ENCODE data around the gene KLHL28. TPM values are rescaled to one million over a fixed set of nuclear protein-coding genes. Genes with fewer than 3 reads are reported as not detected.

The KLHL28 gene, protein sequence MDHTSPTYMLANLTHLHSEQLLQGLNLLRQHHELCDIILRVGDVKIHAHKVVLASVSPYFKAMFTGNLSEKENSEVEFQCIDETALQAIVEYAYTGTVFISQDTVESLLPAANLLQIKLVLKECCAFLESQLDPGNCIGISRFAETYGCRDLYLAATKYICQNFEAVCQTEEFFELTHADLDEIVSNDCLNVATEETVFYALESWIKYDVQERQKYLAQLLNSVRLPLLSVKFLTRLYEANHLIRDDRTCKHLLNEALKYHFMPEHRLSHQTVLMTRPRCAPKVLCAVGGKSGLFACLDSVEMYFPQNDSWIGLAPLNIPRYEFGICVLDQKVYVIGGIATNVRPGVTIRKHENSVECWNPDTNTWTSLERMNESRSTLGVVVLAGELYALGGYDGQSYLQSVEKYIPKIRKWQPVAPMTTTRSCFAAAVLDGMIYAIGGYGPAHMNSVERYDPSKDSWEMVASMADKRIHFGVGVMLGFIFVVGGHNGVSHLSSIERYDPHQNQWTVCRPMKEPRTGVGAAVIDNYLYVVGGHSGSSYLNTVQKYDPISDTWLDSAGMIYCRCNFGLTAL
- total RNA-seq: 56.0 TPM

DNA sequence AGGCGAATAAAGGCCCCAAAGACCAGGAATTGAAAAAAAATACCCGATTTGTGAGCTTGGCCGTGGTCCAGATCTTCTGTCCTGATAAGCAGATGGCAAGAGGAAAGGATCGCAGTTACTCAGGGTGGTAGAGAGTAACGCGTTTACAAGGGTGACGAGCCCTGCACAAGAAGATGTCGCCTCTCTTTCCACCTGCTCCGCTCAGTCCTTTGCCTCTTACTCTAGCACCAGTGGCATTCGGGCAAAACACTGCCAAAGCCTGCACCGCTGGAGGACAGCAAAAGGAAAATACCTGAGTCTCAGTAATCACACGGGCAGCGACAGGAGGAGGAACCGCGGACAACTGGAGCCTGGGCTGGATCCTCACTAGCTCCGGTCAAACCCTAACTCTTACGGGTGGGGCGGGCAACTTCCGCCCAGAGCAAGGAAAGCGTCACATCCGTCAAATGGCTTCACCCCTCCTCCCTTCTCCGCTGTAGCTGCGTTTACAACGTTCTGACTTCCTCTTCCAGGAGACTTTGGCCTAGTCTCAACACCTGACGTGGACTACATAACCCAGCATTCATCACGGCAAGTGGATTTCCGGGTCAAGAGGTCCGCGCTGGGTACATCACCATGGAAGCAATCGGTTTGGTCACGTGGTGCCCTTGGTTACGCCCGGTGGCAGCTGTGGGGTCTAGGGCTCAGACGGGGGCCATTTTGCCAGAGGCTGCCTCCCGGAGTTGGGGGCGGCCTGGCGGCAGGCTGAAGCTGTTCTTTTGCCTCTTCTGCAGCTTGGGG, at the start of gene KLHL28, which contains the start of gene TOGARAM1:
KLHL28 (minus strand) TSS at position 394 of the 780 bp plus-strand sequence. CDS start 16,019 bp downstream, outside the sequence.
TOGARAM1 (plus strand) TSS at position 637 of the 780 bp plus-strand sequence. CDS start 232 bp downstream, outside the sequence.
- DNase-seq: peak; percentile 99

DNA sequence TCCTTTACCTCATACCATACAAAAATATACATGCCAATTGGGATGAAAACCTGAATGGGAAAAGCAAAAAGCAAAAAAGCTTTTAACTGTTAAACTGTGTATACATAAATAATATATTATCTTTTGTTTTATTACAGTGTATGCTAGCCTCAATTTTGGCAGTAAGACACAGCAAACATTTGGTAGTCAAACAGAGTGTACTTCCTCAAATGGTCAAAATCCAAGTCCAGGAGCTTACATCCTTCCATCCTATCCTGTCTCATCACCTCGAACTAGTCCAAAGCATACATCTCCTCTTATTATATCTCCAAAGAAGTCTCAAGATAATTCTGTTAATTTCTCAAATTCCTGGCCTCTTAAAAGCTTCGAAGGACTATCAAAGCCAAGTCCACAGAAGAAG, 42.2 kb upstream of the KLHL28 start:
- no peak for DNase-seq

DNA sequence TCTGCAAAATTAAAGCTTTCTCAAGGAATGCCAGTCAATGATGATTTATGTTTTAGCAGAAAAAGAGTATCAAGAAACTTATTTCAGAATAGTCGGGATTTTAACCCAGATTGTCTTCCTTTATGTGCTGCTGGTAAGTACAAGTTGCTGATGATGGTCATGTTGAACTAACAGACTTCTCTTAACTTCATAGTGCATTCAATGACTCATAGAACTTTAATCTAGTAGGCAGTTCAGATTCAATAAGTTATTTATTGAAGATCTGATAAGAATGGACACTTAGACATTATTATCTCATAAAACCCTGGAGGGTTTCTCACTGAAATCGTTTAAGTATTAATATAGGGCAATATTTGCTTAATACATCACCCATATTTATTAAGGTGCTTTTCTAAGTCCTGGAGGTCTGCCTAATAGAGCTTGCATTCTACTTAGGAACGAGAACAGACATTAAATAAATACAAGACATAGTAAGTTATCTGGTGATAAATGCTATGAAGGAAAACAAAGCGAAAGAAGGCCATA, 34.1 kb upstream of the KLHL28 start:
- DNase-seq: no peak

DNA sequence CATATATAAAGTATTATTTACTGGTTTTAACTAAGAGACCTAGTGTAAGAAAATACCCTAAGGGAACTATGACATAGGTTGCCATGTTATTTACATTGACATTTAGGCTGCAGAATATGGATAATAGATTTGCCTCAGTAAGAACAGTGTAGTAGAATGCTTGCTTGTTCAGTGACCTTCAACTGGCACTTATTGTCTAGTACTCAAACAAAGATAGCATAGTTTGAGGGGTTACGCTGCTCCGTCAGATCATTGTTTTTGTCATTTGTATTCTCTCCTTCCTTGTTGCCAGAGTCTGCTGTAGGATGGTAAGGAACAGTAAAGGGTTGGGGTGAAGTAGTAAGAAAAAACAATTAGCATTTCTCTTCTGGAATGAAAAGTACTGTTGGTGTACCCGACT, 33.4 kb upstream of the KLHL28 start:
- no peak for DNase-seq

DNA sequence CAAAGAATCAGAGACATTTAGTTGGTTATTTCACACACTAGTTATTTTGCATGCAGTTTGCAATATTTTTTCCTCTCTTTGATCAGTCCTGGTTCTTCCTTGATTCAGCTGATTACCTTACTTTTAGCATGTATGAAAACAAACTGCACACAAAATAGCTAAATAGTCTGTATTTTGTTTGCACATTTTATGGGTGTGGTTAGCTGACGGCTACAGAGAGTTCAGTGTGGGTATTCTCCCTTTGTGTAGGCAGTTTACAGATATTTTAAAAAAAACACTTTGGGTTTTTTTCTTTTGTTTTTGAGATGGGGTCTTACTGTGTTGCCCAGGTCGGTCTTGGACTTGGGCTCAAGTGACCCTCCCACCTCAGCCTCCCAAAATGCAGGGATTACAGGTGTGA, 28.8 kb upstream of the KLHL28 start:
- DNase-seq: no peak

DNA sequence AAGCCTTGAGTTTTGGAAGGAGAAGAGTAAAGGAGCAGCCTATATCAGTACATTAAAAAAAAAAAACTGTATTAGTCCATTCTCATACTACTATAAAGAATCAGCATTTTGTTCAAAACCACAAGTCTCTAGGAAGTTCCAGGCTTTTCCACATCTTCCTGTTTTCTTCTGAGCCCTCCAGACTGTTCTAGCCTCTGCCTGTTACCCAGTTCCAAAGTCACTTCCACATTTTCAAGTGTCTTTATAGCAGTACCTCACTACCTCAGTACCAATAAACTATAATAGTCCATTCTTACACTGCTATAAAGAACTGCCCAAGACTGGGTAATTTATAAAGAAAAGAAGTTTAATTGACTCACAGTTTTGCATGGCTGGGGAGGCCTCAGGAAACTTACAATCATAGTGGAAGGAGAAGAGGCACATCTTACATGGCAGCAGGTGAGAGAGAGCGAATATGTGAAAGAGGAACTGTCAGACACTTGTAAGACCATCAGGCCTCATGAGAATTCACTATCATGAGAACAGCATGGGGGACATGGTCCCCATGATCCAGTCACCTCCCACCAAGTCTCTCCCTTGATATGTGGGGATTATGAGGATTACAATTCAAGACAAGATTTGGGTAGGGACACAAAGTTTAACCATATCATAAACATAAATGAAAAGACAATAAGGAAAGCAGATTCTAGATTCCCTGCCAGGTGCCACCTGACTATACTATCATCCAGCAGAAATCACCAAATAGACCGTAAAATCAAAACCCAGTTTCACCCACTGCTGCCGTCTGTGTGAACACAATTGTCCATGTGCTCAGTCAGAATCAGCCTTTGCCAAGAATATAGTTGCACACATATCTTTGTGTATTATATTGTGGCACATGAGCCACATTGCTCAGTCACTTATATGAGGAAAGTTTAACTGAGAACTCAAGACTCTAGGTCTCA, 28.0 kb upstream of the KLHL28 start:
- DNase-seq: no peak

DNA sequence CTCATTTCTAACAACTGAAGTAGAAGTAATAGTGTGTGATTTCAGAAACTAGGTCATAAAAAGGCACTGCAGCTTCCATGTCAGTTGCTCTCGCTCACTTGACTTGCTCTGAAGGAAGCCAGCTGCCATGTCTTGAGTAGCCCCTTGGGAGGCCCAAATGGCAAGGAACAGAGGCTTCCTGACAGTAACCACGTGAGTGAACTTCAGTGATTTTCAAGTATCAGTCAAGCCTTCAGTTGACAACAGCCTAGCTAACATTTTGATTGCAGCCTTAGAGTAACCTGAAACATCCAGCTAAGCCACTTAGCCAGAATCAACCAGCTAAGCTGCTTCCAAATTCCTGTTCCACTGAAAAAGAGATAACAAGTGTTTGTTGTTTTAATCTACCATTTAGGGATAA, 26.9 kb upstream of the KLHL28 start:
- DNase-seq: no peak

DNA sequence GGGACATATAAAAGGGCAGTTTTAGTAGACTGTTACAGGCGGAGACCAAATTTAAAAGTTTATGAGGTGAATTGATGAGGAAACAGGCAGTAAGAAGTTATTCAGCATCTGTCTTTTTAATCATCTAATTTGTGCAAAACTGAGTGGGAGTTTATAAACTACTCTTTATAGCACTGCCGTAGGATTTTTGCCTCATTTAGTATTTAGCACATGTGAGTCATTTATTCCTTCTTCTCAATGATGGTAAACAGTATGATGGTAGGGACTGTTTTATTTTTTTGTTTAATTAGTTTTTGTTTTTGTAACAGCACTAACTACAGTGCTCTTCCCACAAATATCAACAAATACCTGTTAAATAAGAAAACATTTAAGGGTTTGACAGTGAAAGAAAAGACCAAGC, 20.8 kb upstream of the KLHL28 start:
- no peak for DNase-seq

DNA sequence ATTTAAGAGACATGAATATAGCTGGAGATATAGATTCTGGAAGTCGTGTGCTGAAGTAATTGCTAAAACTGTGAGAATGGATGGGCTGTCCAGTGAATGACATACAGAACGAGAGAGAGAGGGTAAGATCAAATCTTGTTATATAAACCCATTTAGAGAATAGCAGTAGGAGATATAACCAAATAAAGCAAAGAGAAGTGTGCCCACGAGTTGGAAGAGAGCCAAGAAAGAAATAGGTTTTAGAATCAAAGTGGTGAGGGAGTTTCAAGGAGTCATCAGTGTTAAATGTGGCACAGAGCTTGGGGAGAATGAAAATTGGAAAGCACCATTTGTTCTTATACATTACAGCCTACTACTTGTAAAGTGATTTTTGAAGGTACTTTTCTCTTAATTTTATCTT, 19.5 kb upstream of the KLHL28 start:
- DNase-seq: no peak

DNA sequence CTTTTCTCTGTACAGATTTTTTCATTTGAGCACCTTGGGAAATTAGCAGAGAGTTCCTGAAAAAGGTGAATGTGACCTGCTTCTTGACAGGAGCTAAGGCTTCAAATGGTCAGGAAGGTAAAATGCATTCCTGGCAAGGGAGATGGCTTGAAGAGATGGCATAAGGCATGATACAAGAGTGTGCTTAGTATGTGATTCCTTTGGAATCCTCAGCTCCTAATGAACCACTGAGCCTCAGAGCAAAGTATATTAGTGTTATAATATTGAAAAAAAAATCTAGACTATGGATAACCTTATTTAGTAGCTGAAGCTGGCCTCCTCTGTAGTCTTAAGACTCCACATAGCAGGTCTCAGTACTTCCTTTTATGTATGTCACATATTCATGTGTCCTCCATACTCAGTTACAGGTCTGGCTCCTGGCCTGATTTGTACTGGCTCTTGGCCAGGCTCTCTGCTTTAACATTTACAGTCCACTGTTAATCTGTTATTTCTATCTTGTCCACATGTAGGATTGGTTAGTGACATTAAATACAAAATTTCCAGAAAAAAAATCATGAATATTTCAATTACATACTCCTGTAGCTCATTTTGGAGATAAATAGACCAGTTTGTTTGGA, 18.1 kb upstream of the KLHL28 start:
- no peak for DNase-seq

DNA sequence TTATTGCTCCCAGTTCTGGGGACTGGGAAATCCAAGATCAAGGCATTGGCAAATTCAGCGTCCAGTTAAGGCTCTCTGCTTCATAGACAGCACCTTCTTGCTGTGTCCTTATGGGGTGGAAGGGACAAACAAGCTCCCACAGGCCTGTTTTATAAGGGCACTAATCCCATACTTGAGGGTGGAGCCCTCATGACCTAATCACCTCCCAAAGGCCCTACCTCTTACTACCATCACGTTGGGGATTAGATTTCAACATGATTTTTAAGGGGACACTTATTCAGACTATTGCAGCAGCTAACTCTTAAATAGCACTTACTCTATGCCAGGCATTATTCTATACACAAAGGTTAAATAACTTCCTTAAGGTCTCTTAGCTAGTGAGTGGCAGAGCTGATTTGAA, 17.5 kb upstream of the KLHL28 start:
- DNase-seq: no peak

DNA sequence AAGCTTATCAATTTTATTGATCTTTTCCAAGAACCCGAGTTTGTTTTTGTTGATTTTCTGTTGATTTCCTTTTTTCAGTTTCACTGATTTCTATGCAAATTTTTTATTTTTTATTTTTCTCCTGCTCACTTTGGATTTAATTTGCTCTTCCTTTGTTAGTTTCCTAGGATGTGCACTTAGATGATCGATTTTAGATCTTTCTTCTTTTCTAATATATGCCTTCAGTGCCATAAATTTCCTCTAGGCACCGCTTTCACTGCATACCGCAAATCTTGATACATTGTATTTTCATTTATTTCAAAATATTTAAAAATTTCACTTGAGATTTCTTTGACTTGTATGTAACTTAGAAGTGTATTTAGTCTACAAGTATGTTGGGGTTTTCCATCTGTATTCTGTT, 9.7 kb upstream of the KLHL28 start:
- DNase-seq: no peak

DNA sequence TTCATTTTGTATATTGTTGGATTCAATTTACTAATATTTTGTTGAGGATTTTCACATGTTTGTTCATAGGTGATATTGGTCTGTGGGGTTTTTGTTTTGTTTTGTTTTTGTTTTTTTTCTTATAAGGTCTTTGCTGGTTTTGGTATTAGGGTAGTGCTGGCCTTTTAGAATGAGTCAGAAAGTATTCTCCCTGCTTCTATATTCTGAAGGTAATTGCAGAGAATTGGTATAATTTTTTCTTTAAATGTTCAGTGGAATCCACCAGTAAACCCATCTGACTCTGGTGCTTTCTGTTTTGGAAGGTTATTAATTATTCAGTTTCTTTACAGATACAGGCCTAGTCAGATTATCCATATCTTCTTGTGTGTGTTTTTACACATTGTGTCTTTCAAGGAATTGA, 9.2 kb upstream of the KLHL28 start:
- DNase-seq: no peak

DNA sequence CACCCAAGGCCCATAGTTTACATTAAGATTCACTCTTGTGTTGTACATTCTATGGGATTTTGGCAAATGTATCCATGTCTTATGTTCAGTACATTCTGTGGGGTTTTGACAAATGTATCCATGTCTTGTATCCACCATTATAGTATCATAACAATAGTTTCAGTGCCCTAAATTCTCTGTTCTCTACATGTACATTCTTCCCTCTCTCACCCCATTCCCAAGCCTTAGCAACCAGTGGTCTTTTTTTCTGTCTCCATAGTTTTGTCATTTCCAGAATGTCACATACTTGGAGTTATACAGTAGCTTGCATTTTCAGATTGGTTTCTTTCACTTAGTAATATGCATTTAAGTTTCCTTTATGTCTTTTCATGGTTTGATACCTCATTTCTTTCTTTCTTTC, 7.0 kb upstream of the KLHL28 start:
- DNase-seq: no peak

DNA sequence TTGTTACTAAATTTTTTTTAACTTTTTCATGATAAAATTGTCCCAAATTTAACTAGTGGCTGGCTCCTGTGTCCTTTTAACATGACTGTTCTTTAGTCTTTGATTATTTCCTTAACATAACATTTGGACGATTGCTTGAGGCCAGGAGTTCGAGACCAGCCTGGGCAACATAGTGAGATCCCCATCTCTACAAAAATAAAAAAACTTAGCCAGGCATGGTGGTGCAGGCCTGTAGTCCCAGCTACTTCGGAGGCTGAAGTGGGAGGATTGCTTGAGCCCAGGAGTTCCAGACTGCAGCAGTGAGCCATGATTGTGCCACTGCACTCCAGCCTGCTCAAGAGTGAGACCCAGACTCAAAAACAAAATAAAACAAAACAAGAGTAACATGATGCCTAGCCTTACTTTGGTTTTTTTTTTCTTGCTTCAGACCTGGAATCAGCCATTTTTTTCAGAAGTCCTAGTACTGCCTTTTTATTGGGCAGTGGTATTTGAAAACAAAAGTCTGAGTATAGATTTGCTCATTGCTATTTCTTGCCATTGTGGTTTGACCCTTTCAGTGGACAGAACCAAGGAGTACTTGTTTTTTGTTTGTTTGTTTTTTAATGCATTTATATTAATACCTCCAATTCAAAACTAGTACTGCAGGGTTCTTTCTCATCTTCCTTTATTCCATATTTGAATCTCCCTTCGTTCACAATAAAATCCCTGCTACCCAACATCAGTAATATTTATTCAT, 5.0 kb upstream of the KLHL28 start:
- DNase-seq: no peak

DNA sequence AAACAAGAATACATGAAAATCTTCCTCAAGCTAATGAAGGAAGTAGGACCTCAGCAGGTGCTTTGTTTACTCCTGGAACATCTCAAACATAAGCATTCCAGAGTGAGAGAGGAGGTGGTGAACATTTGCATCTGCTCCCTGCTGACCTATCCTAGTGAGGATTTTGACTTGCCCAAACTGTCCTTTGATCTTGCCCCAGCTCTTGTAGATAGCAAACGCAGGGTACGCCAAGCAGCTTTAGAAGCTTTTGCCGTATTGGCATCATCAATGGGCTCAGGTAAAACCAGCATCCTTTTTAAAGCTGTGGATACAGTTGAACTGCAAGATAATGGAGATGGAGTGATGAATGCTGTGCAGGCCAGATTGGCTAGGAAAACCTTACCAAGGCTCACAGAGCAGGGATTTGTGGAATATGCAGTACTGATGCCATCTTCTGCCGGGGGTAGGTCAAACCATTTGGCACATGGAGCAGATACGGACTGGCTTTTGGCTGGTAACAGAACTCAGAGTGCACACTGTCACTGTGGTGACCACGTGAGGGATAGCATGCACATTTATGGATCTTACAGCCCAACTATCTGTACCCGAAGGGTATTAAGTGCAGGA, 2.1 kb upstream of the KLHL28 start:
- no peak for DNase-seq

DNA sequence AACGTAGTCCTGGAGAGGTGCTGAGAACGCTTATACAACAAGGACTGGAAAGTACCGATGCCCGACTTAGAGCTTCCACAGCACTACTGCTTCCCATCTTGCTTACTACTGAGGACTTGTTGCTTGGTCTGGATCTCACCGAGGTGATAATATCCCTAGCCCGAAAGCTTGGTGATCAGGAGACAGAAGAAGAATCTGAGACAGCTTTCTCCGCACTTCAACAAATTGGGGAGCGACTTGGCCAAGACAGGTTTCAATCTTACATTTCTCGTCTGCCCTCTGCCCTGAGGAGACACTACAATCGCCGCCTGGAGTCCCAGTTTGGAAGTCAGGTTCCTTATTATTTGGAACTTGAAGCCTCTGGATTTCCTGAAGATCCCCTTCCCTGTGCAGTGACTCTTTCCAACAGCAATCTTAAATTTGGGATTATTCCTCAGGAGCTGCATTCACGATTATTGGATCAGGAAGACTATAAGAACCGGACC, 1.3 kb upstream of the KLHL28 start:
- DNase-seq: no peak

DNA sequence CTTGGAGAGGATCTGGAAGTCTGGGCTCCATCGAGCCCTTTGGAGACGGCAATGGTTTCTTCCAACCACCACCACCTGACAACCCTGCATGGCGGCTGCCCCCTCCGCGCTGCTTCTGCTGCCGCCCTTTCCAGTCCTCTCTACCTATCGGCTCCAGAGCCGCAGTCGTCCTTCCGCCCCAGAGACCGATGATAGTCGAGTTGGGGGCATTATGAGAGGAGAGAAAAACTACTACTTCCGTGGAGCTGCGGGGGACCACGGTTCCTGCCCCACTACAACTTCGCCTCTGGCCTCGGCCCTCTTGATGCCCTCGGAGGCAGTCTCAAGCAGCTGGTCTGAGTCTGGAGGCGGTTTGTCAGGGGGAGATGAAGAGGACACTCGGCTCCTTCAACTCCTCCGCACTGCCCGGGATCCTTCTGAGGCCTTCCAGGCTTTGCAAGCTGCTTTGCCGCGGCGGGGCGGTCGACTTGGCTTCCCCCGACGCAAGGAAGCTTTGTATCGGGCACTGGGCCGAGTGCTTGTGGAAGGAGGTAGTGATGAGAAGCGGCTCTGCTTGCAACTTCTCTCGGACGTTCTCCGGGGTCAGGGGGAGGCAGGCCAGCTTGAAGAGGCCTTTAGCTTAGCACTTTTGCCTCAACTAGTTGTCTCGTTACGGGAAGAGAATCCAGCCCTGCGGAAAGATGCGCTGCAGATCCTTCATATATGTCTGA, 742 bp upstream of the KLHL28 start:
- peak; percentile 83 for DNase-seq

DNA sequence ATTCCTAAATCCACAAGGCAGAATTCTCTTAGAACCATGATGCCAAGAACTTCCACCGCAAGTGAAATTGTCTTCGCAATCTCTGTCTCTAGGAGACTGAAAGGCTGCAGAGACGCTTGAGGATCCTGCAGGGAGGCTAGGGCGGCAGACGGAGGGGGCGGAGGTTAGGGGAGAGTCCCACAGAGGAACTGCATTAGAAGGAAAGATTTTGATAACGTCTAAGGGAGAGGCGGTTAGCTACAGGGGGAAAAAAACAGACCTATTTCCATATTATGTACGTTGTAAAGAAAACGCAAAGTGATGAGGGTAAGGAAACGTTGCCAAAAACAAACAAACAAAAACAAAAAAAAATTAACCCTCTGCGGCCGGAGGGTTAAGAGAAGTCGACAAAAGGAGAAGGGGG, 595 bp downstream of the KLHL28 start:
- DNase-seq: no peak

Measured in occipital lobe (tissue), 2 donors.